HCT116 (cell line): ENCODE data around the gene IL1R2. TPM values are rescaled to one million over a fixed set of nuclear protein-coding genes. Genes with fewer than 3 reads are reported as not detected.

Source experiments
- ATAC-seq: fragments of 200-7000 bp; cut with Tn5 transposase; 2 replicates; pipeline ENCODE4 v1.9.1; 2020; ENCODE audit warnings: mild to moderate bottlenecking, moderate library complexity
- BruUV-seq: library from RNA; stranded (reverse); fragments of 400-500 nt; replicated peaks from 2 replicates; lab custom pipeline; 2021; lab: Mats Ljungman, UMichigan
- CTCF ChIA-PET: fragments of 300-600 bp; sonication (Branson Sonifier 250); formaldehyde crosslinking; loops from one replicate; lab custom pipeline; 2021; ENCODE audit warnings: antibody characterized with exemption; lab: Charles Lee
- POLR2A ChIA-PET: fragments of 300-600, 350-600 bp; sonication (Branson Sonifier 250); formaldehyde crosslinking; loops from one replicate; lab custom pipeline; 2021; ENCODE audit warnings: antibody characterized with exemption; lab: Charles Lee
- RAD21 ChIA-PET, 2 experiments: fragments of 300-600 bp; sonication (Branson Sonifier 250); formaldehyde crosslinking; loops; one replicate each; lab custom pipeline; 2023; ENCODE audit warnings: low total read pairs in 2 of 2; ENCODE audit not compliant: uncharacterized antibody in 2 of 2, unreplicated experiment in 2 of 2, low non-redundant PET in 1 of 2; lab: Charles Lee
- DNase-seq: peaks from one replicate; pipeline ENCODE4 v3.0.0-alpha.2; 2010; ENCODE audit warnings: low read depth, low spot score
- H2AFZ ChIP-seq: fragments of 200-600 bp; shearing (Covaris generic), sonication (generic); 2 replicates; pipeline ENCODE4 v1.6.1; 2017; ENCODE audit warnings: low read depth, mixed run types, mixed read lengths, antibody characterized with exemption, low read length; ENCODE audit not compliant: poor library complexity, severe bottlenecking
- H3K27ac ChIP-seq: 2 replicates; pipeline ENCODE4 v1.5.1; 2012; ENCODE audit warnings: low read depth, low read length
- H3K27me3 ChIP-seq: fragments of 200-600 bp; sonication (generic); 2 replicates; pipeline ENCODE4 v1.6.1; 2016; ENCODE audit warnings: mixed run types, low read length, mixed read lengths; ENCODE audit not compliant: insufficient read depth
- H3K36me3 ChIP-seq, 2 experiments: fragments of 200-500 bp in 1 of 2; fragments of 200-600 bp in 1 of 2; sonication (Bioruptor generic) in 1 of 2; sonication (generic) in 1 of 2; 2 replicates each; pipeline versions ENCODE4 v1.5.1 to v1.6.1; 2014 to 2016; ENCODE audit warnings: low read length in 2 of 2, inconsistent platforms in 1 of 2, mixed read lengths in 1 of 2, mixed run types in 1 of 2; ENCODE audit not compliant: insufficient read depth in 2 of 2, control insufficient read depth in 1 of 2
- H3K4me1 ChIP-seq, 2 experiments: fragments of 200-600 bp in 1 of 2; sonication (generic) in 1 of 2; 2 replicates each; pipeline versions ENCODE4 v1.5.1 to v1.6.1; 2012 to 2017; ENCODE audit warnings: low read length in 2 of 2, inconsistent platforms in 1 of 2, mild to moderate bottlenecking in 1 of 2, mixed read lengths in 1 of 2, mixed run types in 1 of 2, moderate library complexity in 1 of 2; ENCODE audit not compliant: insufficient read depth in 2 of 2, control insufficient read depth in 1 of 2
- H3K4me2 ChIP-seq: fragments of 200-600 bp; sonication (generic); 2 replicates; pipeline ENCODE4 v1.6.1; 2017; ENCODE audit warnings: mixed run types, low read length, mixed read lengths
- H3K4me3 ChIP-seq, 2 experiments: fragments of 200-600 bp in 1 of 2; sonication (generic) in 1 of 2; replicated peaks in 1 of 2; 2 replicates each; pipeline ENCODE4 v1.5.1; 2011 to 2016; ENCODE audit warnings: low read length in 2 of 2, control low read depth in 1 of 2, low read depth in 1 of 2, mild to moderate bottlenecking in 1 of 2, mixed read lengths in 1 of 2, mixed run types in 1 of 2
- H3K79me2 ChIP-seq: fragments of 200-600 bp; sonication (generic); 2 replicates; pipeline ENCODE4 v1.6.1; 2017; ENCODE audit warnings: mild to moderate bottlenecking, mixed run types, low read length, moderate library complexity, mixed read lengths; ENCODE audit not compliant: insufficient read depth
- H3K9ac ChIP-seq: fragments of 200-600 bp; sonication (generic); 2 replicates; pipeline ENCODE4 v1.6.1; 2016; ENCODE audit warnings: low read length, mixed read lengths
- H3K9me2 ChIP-seq: fragments of 200-600 bp; sonication (generic), shearing (Covaris generic); 2 replicates; pipeline ENCODE4 v1.6.1; 2017; ENCODE audit warnings: mixed run types, mild to moderate bottlenecking, moderate library complexity; ENCODE audit not compliant: insufficient read depth
- H3K9me3 ChIP-seq, 2 experiments: fragments of 200-500 bp in 1 of 2; fragments of 200-600 bp in 1 of 2; sonication (Bioruptor generic) in 1 of 2; sonication (generic) in 1 of 2; 2 replicates each; pipeline ENCODE4 v1.6.1; 2014 to 2017; ENCODE audit warnings: low read length in 2 of 2, mixed read lengths in 2 of 2, inconsistent platforms in 1 of 2, low read depth in 1 of 2, mild to moderate bottlenecking in 1 of 2, mixed run types in 1 of 2, moderate library complexity in 1 of 2; ENCODE audit not compliant: control insufficient read depth in 1 of 2, insufficient read depth in 1 of 2
- H4K20me1 ChIP-seq: fragments of 200-600 bp; sonication (generic), shearing (Covaris generic); 2 replicates; pipeline ENCODE4 v1.6.1; 2017; ENCODE audit warnings: mixed run types, mild to moderate bottlenecking, moderate library complexity; ENCODE audit not compliant: insufficient read depth
- ATF3 ChIP-seq: IDR thresholded peaks from 2 replicates; pipeline ENCODE4 v1.6.1; 2012
- CEBPB ChIP-seq: IDR thresholded peaks from 2 replicates; pipeline ENCODE4 v1.6.1; 2012; ENCODE audit warnings: low read depth
- EGR1 ChIP-seq: IDR thresholded peaks from 2 replicates; pipeline ENCODE4 v1.6.1; 2012; ENCODE audit warnings: low read depth
- POLR2AphosphoS5 ChIP-seq: IDR thresholded peaks from 2 replicates; pipeline ENCODE4 v1.6.1; 2011; ENCODE audit warnings: mild to moderate bottlenecking, low read depth, low read length, moderate library complexity
- RAD21 ChIP-seq: IDR thresholded peaks from 2 replicates; pipeline ENCODE4 v1.6.1; 2012; ENCODE audit warnings: low read depth, mild to moderate bottlenecking
- SP1 ChIP-seq: IDR thresholded peaks from 2 replicates; pipeline ENCODE4 v1.6.1; 2012; ENCODE audit warnings: low read depth
- SRF ChIP-seq: IDR thresholded peaks from 2 replicates; pipeline ENCODE4 v1.6.1; 2012; ENCODE audit warnings: low read depth
- ZFX ChIP-seq: fragments of 450-650 bp; IDR thresholded peaks from 2 replicates; pipeline ENCODE4 v1.6.1; 2017
- intact Hi-C: fragments of 100-400 bp; cut with micrococcal nuclease; formaldehyde crosslinking; loops from 2 replicates; pipeline ENCODE4 v1.10.0; 2022
- total RNA-seq: library from RNA; stranded (reverse); gene quantifications from one replicate; pipeline ENCODE4 v1.2.1, GENCODE V29; 2021; ENCODE audit not compliant: unreplicated experiment

The IL1R2 gene
- total RNA-seq, 1 experiment from 2014 or later: 0.52 TPM

GRCh38 chr2:102025016-102025501 lies 33.3 kb downstream of the IL1R2 start (continued):
- TF ChIP-seq ATF3 (no peak), POLR2AphosphoS5 (no peak), EGR1 (no peak), SRF (no peak), CEBPB (no peak), ZFX (no peak), RAD21 (no peak)

GRCh38 chr2:102025583-102026267 lies 34.0 kb downstream of the IL1R2 start:
- Histone ChIP-seq H3K27me3 (no peaks in the 10 kb centered on the region), H3K9ac (no peak overlapping the region), H3K4me2 (no peak overlapping the region), H3K9me3 (no peaks in the 10 kb centered on the region), H4K20me1 (no peaks in the 10 kb centered on the region), H3K36me3 (no peaks in the 10 kb centered on the region), H2AFZ (no peak overlapping the region), H3K4me3 (no peak overlapping the region), H3K9me2 (no peaks in the 10 kb centered on the region), H3K4me1 (no peaks in the 10 kb centered on the region), H3K79me2 (no peaks in the 10 kb centered on the region), H3K27ac (no peak overlapping the region)
- RAD21 ChIA-PET: no interaction called here
- CTCF ChIA-PET: interaction anchor here (1.0 to 1.4 kb wide), 2 partner anchors 140 to 215 kb away, joined by 3 to 7 read pairs; no protein-coding TSS in a partner anchor
- TF ChIP-seq ZFX: no peak
- no peak for TF ChIP-seq SP1
- no peak for TF ChIP-seq SRF
- ATAC-seq: no peak
- intact Hi-C loops: no loop called here
- POLR2A ChIA-PET: no interaction called here
- no peak for DNase-seq
- no TSS peak for BruUV-seq
